GM08714 (cell line): ENCODE data around the gene MATN1.

ENCODE experiments used
- H3K4me3 ChIP-seq: fragments of 200-500 bp; sonication (Bioruptor generic); 2 replicates; pipeline ENCODE4 v1.5.1; 2014; ENCODE audit warnings: mild to moderate bottlenecking, low read length, inconsistent platforms
- ZNF274 ChIP-seq: IDR thresholded peaks from 2 replicates; pipeline ENCODE4 v1.6.1; 2012; ENCODE audit warnings: mild to moderate bottlenecking, low read depth, low read length

Gene MATN1

GRCh38 chr1:30735668-30736498 is 12.5 kb upstream of the MATN1 start:
- no peak for TF ChIP-seq ZNF274

DNA sequence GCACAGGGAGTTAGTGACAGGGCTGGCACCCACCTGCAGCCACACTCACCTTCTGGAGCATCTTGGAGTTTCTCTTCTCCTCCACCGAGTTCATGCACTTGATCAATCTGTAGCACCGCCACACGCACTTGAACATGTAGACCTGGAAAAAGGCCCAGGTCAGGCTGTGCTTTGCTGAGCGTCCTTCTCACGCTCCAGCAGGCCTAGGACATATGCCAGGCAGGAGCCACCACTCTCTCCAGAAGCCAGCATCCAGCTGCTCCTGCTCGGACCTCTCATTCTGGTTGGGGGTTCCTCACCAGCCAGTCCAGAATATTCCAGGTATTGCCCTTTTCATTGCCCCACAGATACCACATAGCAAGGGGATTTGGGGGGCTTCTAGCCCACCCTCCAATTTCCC is 11.7 kb upstream of the MATN1 start:
- TF ChIP-seq ZNF274: no peak

More at GRCh38 chr1:30735668-30736498, 12.5 kb upstream of the MATN1 start:
- H3K4me3 ChIP-seq: no peak overlapping the region

DNA sequence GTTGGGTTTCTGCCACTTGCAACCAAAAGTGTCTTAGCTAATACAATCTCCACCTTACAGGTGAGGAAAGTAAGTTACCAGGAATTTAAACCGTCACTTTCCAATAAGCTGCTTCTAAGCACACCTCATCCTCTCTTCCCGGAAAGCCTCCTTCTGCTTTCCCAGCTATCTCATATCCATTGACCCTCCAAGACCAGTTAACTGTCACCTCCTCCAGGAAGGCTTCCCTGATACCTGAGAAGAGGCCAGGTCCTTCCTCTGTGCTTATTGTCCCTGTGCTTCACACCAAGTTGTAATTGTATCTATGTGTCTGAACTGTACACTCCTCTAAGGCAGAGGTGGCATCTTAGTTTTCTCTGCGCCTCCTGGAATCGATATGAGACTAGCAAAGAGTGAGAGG is 11.2 kb upstream of the MATN1 start:
- TF ChIP-seq ZNF274: no peak

More for the DNA sequence above, 11.7 kb upstream of the MATN1 start:
- no peak overlapping the region for H3K4me3 ChIP-seq

GRCh38 chr1:30734106-30734505 is 10.7 kb upstream of the MATN1 start:
- no peak for TF ChIP-seq ZNF274

More for the DNA sequence above, 11.2 kb upstream of the MATN1 start:
- no peak overlapping the region for H3K4me3 ChIP-seq

GRCh38 chr1:30733493-30733892 is 10.1 kb upstream of the MATN1 start:
- H3K4me3 ChIP-seq: no peak overlapping the region
- TF ChIP-seq ZNF274: no peak

More at GRCh38 chr1:30734106-30734505, 10.7 kb upstream of the MATN1 start:
- no peak overlapping the region for H3K4me3 ChIP-seq

GRCh38 chr1:30732277-30732996 is 9.1 kb upstream of the MATN1 start:
- no peak overlapping the region for H3K4me3 ChIP-seq
- TF ChIP-seq ZNF274: no peak

GRCh38 chr1:30731806-30732276 is 8.5 kb upstream of the MATN1 start:
- no peak for TF ChIP-seq ZNF274

DNA sequence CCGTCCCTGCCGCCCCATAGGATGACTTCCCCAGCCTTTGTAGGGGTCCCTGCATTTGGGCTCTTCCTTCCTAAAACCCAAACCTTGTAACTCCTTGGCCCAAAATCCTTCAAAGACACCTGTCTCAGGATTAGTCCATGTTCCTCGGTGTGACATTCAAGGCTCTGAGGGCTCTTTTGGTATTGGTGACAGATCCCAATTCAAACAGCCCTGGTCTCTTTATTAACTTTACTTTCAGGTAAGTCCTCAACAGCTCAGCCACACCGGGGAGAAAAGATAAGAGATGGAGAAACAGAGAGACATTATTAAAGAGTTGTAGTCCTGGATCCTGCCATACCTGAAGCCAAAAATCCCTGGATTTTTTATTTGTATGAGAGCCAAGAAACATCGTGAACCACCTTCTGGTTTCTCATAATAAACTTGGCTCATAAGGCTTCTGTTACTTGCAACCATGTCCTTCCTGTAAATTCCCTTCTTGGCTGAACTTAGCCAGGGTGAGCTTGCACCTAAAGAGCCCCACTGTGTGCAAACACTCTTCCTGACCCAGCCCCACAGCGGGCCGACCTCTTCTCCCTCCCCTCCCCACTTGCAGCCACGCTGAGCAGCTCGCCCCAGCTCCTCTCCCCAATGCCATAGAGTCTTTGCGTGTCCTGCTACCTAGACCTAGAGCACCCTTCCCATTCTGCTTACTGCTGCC is 7.9 kb upstream of the MATN1 start:
- no peak for TF ChIP-seq ZNF274

More at GRCh38 chr1:30731806-30732276, 8.5 kb upstream of the MATN1 start:
- no peak overlapping the region for H3K4me3 ChIP-seq

DNA sequence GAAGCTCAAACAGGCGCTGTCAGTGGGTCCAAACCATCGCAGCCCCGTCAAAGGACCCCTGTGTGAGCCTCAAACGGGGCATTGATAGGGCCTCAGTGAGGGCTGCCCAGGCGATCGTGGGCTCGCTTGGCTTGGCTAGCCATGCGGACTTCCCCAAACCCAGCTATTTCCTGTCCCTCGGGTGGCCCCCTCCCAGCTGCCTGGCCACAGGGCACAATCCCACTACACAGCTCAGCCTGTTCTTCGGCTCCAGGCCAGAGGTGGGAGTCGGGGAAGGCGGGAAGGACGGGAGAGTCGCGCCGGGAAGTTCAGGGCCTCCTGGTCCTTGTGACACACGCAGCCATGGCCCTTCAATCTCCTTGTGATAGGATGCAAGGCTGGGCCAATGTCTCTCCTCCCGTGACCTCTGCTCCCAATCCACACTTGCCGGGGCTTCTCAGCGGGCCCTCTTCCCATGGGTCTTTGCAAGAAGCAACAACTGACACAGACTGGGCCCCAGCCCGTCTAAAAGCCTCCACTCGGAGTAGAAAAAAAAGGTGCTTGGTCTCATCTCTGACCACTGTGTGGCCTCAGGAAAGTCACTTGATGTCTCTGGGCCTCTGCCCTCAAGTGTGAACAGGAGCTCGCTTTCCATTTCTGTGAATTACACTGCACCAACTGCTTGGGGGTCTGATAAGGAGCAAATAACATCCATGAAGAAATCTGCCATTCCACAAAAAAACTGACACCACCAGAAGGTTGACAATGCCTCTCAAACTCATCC is 7.1 kb upstream of the MATN1 start:
- no peak overlapping the region for H3K4me3 ChIP-seq
- TF ChIP-seq ZNF274: no peak

More for the DNA sequence above, 7.9 kb upstream of the MATN1 start:
- no peak overlapping the region for H3K4me3 ChIP-seq

GRCh38 chr1:30729901-30730300 is 6.5 kb upstream of the MATN1 start:
- no peak overlapping the region for H3K4me3 ChIP-seq
- no peak for TF ChIP-seq ZNF274

DNA sequence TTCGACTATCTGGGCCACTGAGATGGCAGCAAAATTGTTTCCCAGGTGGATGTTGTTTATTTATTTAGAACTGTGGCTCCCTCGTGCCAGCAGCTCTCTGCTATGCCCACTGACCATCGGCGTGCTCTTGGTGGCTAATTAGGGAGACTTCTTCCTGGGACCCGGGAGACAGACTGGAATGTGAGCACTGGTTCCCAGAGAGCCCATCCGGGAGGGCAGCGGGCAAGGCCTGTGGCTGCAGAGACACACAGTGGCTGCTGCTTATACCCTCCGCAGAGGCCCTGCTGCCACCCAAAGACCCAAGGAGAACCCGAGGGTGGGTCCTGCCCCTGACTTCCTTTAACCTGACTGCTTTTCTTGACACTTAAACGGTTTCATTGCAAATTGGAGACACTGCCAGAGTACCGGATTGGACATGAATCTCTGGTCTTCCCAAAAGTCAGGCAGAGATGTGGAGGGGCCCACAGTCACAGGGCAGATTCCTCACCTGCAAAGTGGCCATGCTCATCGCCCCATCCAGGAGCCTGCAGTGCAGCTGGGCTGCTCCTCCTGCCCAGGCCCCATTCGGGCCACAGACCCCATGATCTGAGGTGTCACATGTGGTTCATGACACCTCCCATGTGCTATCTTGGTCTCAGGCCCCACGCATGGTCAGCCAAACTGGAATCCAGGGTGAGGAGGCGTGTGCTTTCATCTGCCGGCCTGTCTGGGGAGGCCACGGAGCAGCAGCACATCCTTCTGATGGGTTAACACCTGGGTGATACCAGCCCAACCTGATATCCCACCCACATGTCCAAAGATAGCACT is 5.7 kb upstream of the MATN1 start:
- no peak for TF ChIP-seq ZNF274
- no peak overlapping the region for H3K4me3 ChIP-seq

DNA sequence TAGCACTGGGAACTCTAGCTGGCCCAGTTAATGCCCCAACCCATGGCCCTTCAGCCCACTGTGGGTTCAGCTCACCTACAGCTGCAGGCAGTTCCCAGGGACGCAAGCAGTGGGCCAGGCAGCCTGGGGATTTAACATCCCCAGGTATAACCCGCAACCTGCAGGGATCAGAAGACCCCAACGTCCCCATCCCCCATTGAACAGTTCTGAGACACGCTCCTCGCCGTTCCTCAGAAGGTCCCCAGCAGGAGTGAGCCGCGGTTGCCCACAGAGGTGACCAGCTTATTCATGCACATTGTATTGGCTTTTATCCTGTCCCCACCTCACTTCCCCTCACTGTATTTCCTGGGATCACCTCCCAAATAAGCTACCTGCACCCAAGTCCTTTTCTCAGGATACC is 5.0 kb upstream of the MATN1 start:
- no peak overlapping the region for H3K4me3 ChIP-seq
- no peak for TF ChIP-seq ZNF274

DNA sequence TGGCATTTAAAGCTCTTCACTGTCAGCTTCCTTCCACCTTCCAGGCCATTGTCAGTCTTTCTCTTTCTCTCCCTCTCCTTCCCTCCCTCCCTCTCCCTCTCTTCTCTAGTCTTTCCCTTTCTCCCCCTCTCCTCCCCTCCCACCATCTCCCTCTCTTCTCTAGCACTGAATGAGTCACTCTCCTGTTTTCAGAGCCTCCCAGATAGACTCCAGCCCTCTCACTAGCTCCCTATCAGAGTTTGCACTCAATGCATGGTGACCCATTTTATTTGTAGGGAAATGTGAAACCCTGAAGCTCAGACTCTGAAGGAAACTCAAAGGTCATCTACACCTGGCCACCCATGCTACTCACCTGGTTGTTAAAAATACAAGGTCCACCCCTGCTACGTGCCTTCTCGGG is 4.4 kb upstream of the MATN1 start:
- TF ChIP-seq ZNF274: no peak
- no peak overlapping the region for H3K4me3 ChIP-seq
